Ramos (cell line): ENCODE results near the gene SERPINI2.
"Not testable (repeated sequence)": the region's sequence is repeated elsewhere in the genome, so short reads cannot be mapped to it uniquely, and the experiment has no call there.

Experiments used
- in situ Hi-C: fragments of 300-500 bp; cut with MboI; formaldehyde crosslinking; loops from one replicate; pipeline ENCODE4 v1.14.3; 2022; ENCODE audit warnings: low sequenced_read_pairs; ENCODE audit not compliant: unreplicated experiment

Gene SERPINI2

DNA sequence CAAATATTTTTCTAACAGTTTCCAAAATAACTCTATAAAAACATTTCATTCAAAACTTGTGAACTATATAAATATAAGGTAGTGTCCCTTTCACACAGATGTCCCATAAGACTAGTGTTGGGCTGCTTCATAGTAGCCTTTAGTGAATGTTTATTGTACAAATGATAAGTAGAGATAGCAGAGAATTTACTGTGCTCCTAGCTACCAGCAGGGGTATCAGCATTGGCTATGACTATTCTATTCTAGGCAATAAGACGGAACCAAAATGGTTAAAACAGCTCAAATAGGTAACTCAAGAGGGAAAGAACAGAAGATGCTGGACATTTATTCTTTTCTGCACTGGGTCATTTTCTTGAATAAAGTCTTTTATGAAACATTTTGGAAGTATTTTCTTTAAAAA is 22.6 kb downstream of the SERPINI2 start:
- in situ Hi-C loops, result no loop called here

DNA sequence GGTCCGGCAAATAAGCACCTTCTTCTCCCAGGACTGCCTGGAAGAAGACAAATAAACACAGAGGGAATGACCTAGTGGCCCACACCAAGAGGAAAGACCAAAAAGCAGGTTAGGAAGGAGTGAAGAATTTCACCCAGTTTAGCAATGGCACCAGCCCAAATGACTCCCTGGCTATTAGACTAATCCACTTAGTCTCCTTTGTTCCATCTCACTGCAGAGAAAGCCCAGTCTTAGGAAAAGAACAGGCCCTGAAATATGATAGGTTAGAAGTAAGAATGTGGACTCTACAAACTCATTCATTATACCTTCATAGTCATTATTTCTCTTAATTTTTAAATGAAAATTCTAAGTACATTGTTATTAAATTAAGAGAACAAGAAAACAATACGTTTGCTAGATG is 23.2 kb downstream of the SERPINI2 start:
- in situ Hi-C loops, result no loop called here

GRCh38 chr3:167450195-167450594 is 23.6 kb downstream of the SERPINI2 start:
- in situ Hi-C loops, result no loop called here

- in situ Hi-C loops, result no loop called here
Measured at GRCh38 chr3:167445491-167445890, 28.4 kb downstream of the SERPINI2 start.

GRCh38 chr3:167441256-167441655 is 32.6 kb downstream of the SERPINI2 start:
- in situ Hi-C loops, result no loop called here

- in situ Hi-C loops, result no loop called here
Measured at GRCh38 chr3:167437428-167438139, 36.3 kb downstream of the SERPINI2 start.

- in situ Hi-C loops, result not testable (repeated sequence)
Measured at GRCh38 chr3:167426962-167427361, 46.9 kb downstream of the SERPINI2 start.

DNA sequence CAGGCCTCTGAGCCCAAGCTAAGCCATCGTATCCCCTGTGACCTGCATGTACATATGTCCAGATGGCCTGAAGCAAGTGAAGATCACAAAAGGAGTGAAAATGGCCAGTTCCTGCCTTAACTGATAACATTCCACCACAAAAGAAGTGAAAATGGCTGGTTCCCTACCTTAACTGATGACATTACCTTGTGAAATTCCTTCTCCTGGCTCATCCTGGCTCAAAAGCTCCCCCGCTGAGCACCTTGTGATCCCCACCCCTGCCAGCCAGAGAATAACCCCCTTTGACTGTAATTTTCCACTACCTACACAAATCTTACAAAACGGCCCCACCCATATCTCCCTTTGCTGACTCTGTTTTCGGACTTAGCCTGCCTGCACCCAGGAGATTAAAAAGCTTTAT is 51.4 kb downstream of the SERPINI2 start:
- in situ Hi-C loops, result not testable (repeated sequence)

DNA sequence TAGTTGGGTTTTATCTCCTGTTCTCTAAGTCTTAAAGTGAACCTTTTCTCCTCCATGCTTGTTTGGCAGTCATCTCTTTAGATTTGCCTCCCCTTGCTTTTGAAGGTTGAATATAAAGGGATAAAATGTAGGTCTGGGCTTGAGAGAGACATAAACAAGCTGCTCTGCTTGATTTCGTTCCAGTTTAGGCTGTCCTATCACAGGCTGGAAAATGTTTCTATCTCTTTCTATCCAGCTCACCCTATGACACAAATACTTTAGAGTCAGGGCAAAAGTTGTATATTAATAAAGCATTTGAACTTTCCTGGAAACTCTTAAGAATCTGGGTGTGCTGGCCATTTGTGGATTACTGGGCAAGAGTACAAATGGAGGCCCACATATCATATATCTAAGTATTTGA is 64.2 kb downstream of the SERPINI2 start:
- in situ Hi-C loops, result loop anchor here (10.0 kb wide), 1 partner anchor 475 kb away; no protein-coding TSS in a partner anchor

DNA sequence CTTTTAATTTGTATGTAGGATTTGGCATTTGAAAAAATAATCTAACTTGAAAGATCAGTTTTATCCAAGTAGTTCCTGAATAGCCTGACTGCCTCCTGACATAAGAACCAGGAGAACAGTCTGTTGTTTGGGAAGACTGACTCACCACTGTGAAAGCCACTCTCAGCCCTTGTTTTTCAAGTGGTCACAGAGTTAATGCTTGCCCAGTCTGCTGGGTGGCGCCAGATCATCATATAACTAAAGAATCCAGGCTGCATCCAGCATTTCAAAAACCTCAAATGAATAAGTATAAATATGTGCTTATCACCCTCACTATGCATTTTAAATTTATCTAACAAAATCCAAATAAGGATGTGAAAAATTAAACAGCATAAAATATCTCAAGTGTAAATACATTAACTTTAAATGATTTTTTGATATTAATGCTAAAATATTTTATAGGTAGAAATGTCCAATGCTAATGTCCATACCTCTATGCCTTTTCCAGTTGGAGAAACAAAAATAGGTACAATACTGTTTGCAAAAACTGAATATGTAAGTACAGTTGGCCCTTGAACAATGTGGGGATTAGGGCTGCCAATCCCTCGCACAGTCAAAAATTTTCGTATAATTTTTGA is 66.9 kb downstream of the SERPINI2 start:
- in situ Hi-C loops, result loop anchor here (10.0 kb wide), 1 partner anchor 478 kb away; no protein-coding TSS in a partner anchor

- in situ Hi-C loops, result no loop called here
Measured at GRCh38 chr3:167397826-167398225, 76.0 kb downstream of the SERPINI2 start.

GRCh38 chr3:167396075-167396474 is 77.8 kb downstream of the SERPINI2 start:
- in situ Hi-C loops, result no loop called here

- in situ Hi-C loops, result no loop called here
Measured at GRCh38 chr3:167394003-167394402, 79.8 kb downstream of the SERPINI2 start.
